Measurements from ENCODE around the gene PRSS21.
A peak's percentile ranks its signal among the peaks of the same experiment; 100 is the strongest.

PRSS21 gene

GRCh38 chr16:2848933-2849725 is 32.1 kb downstream of the PRSS21 start:
- H3K4me3 ChIP-seq = no peak overlapping the region
- H4K20me1 ChIP-seq = no peaks in the 10 kb centered on the region
- TF ChIP-seq Cebpa-rat (IDR thresholded peaks at IDR 0.05) = no peak
- no peak overlapping the region for H3K27ac ChIP-seq
- peaks cover 0 to 7% (median 0%) of the 10 kb centered on the region in 10 experiments; a peak in 1 of 20 replicates for H3K4me1 ChIP-seq
- H3K4me2 ChIP-seq = 0 out of 22 replicates have a peak overlapping the region, but pooled peaks of 1 of the 11 experiments have one; percentile 5
- peaks cover 0 to 13% (median 13%) of the 10 kb centered on the region in 11 experiments; a peak in 18 of 22 replicates for H3K9me3 ChIP-seq (replicated peaks in 1 of 11)
- H3K27me3 ChIP-seq = no peaks in the 10 kb centered on the region
- no peak overlapping the region for H3K9ac ChIP-seq
- H3K36me3 ChIP-seq = no peaks in the 10 kb centered on the region

DNA sequence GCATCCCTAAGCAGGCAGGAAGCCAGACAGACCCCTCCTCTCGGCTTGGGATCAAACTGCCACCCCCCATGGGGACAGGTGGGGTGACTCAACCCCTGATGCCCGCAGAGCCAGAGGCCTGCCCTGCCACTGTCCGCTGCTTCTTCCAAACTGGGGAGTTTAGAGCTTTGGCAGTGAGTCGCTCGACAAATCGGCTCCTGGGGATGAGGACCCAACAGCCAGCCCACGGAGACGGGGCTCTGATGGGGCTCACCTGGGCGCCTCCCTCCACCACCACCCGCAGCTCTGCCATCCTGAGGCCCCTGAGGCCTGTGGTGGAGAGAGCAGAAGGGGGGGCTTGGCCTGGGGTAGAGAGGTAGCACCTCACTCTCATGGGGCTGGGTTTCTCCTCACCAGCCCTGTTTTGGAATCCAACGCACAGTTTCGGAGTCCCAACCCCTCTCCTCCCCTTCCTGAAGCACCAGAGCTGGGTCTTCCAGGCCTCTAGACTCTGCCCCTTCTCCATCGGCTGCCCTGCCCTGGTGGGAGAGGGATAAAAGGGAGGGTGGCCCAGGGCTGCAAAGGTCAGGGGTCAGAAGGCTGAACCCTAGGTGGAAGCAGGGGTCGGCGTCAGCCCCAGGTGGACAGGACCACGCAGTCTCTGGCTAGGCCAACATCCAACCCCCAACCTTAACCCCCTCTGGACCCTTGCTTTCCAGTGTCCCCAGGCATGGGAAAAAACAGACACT is 35.1 kb downstream of the PRSS21 start:
- no peak for TF ChIP-seq Cebpa-rat (IDR thresholded peaks at IDR 0.05)
- Histone ChIP-seq H3K9me3 (replicated peaks in 1 of 11) (peaks cover 7 to 23% (median 20%) of the 10 kb centered on the region in 11 experiments; a peak in 20 of 22 replicates), H3K9ac (no peak overlapping the region), H3K36me3 (no peaks in the 10 kb centered on the region), H3K4me1 (peaks cover 0 to 3% (median under 1%) of the 10 kb centered on the region in 10 experiments; a peak in 3 of 20 replicates), H3K27ac (no peak overlapping the region), H3K27me3 (peaks cover 6 to 22% (median 14%) of the 10 kb centered on the region in 11 experiments), H4K20me1 (0 out of 22 replicates have a peak, but pooled peaks cover 0 to 3% (median 0%) of the 10 kb centered on the region in 11 experiments), H3K4me2 (no peak overlapping the region), H3K4me3 (no peak overlapping the region)

GRCh38 chr16:2852731-2853507 is 35.9 kb downstream of the PRSS21 start:
- peaks cover 7 to 23% (median 20%) of the 10 kb centered on the region in 11 experiments; a peak in 20 of 22 replicates for H3K9me3 ChIP-seq (replicated peaks in 1 of 11)
- H3K27me3 ChIP-seq = peaks cover 14 to 29% (median 21%) of the 10 kb centered on the region in 11 experiments
- no peaks in the 10 kb centered on the region for H3K36me3 ChIP-seq
- no peak overlapping the region for H3K4me2 ChIP-seq
- H3K9ac ChIP-seq = no peak overlapping the region
- H4K20me1 ChIP-seq = peaks cover 0 to 5% (median 0%) of the 10 kb centered on the region in 11 experiments; a peak in 1 of 22 replicates
- H3K4me3 ChIP-seq = no peak overlapping the region
- H3K4me1 ChIP-seq = peaks cover 0 to 10% (median 7%) of the 10 kb centered on the region in 10 experiments; a peak in 11 of 20 replicates
- no peak overlapping the region for H3K27ac ChIP-seq
- TF ChIP-seq Cebpa-rat (IDR thresholded peaks at IDR 0.05) = no peak

DNA sequence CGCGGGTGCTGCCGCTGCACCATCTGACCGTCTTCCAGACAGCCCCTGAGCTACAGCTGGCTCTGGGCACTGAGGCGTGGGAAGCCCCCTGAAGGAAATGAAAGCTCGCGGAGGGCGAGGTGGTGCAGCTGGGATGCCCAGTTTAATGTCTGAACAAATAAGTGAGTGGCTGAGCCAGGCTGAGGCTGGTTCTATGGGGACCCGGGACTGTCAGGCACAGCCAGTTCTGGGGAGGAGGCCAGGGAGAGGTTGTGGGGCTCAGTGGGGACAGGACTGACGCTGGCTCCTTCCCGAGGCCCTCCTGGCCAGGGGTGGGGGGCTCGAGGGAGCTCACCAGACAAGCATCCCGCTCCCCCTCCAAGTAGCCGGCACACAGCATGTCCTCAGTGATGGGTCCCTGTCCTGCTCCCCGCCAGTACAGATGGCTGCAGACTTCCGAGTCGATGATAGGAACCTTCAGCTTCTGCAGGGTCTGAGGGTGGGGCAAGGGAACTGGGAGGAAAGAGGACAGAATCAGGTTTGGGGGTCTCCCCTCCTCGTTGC is 36.6 kb downstream of the PRSS21 start:
- Histone ChIP-seq H3K9me3 (replicated peaks in 1 of 11) (peaks cover 7 to 23% (median 20%) of the 10 kb centered on the region in 11 experiments; a peak in 20 of 22 replicates), H4K20me1 (peaks cover 0 to 8% (median 0%) of the 10 kb centered on the region in 11 experiments; a peak in 2 of 22 replicates), H3K4me1 (peaks cover 6 to 17% (median 14%) of the 10 kb centered on the region in 10 experiments; a peak in 13 of 20 replicates), H3K27ac (no peak overlapping the region), H3K27me3 (peaks cover 21 to 36% (median 28%) of the 10 kb centered on the region in 11 experiments), H3K4me2 (no peak overlapping the region), H3K4me3 (no peak overlapping the region), H3K9ac (no peak overlapping the region), H3K36me3 (no peaks in the 10 kb centered on the region)
- TF ChIP-seq Cebpa-rat (IDR thresholded peaks at IDR 0.05) = no peak

DNA sequence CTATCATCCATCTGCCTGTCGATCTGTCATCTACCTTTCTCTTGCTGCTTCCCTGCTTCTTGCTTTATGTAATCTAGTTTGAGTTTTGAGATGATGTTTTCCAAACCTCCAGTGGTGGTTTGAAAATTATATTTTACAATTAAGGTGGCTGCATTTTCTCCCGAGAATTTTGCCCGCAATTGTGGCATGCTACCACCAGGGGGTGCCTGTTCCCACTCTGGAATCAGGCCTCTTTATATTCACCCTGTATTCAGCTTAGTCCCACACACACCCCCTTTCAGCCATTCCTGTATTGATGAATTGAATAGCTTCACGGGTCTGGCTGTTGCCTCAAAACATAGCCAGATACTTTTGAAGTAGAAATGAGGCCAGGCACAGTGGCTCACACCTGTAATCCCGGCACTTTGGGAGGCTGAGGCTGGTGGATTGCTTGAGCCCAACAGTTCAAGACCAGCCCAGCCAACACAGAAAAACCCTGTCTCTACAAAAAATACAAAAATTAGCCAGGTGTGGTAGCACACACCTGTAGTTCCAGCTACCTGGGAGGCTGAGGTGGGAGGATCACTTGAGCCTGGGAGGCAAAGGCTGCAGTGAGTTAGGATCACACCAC is 37.8 kb downstream of the PRSS21 start:
- Histone ChIP-seq H3K9ac (no peak overlapping the region), H3K27ac (no peak overlapping the region), H3K4me3 (no peak overlapping the region), H3K36me3 (no peaks in the 10 kb centered on the region), H3K4me1 (peaks cover 7 to 22% (median 14%) of the 10 kb centered on the region in 10 experiments; a peak in 13 of 20 replicates), H3K27me3 (peaks cover 33 to 48% (median 40%) of the 10 kb centered on the region in 11 experiments), H4K20me1 (peaks cover 0 to 8% (median 0%) of the 10 kb centered on the region in 11 experiments; a peak in 2 of 22 replicates), H3K9me3 (replicated peaks in 1 of 11) (peaks cover 12 to 28% (median 24%) of the 10 kb centered on the region in 11 experiments; a peak in 21 of 22 replicates), H3K4me2 (no peak overlapping the region)
- no peak for TF ChIP-seq Cebpa-rat (IDR thresholded peaks at IDR 0.05)

- Histone ChIP-seq H3K9me3 (replicated peaks in 1 of 11) (peaks cover 19 to 35% (median 31%) of the 10 kb centered on the region in 11 experiments), H3K9ac (no peak overlapping the region)
Observed at GRCh38 chr16:2855536-2855935, 38.5 kb downstream of the PRSS21 start.

GRCh38 chr16:2856061-2856670 is 39.1 kb downstream of the PRSS21 start:
- Histone ChIP-seq H3K27me3 (peaks cover 40 to 60% (median 52%) of the 10 kb centered on the region in 11 experiments), H3K4me2 (no peak overlapping the region), H3K4me1 (peaks cover 7 to 31% (median 17%) of the 10 kb centered on the region in 10 experiments; a peak in 14 of 20 replicates), H3K4me3 (no peak overlapping the region), H3K9me3 (replicated peaks in 1 of 11) (peaks cover 25 to 41% (median 38%) of the 10 kb centered on the region in 11 experiments), H4K20me1 (peaks cover 0 to 8% (median 0%) of the 10 kb centered on the region in 11 experiments; a peak in 2 of 22 replicates), H3K9ac (no peak overlapping the region), H3K36me3 (no peaks in the 10 kb centered on the region), H3K27ac (no peak overlapping the region)
- no peak for TF ChIP-seq Cebpa-rat (IDR thresholded peaks at IDR 0.05)

More at GRCh38 chr16:2855536-2855935, 38.5 kb downstream of the PRSS21 start:
- peaks cover 0 to 8% (median 0%) of the 10 kb centered on the region in 11 experiments; a peak in 2 of 22 replicates for H4K20me1 ChIP-seq
- no peak overlapping the region for H3K4me3 ChIP-seq
- H3K4me1 ChIP-seq = peaks cover 7 to 29% (median 17%) of the 10 kb centered on the region in 10 experiments; a peak in 14 of 20 replicates
- no peak overlapping the region for H3K4me2 ChIP-seq
- H3K27ac ChIP-seq = no peak overlapping the region
- peaks cover 40 to 56% (median 47%) of the 10 kb centered on the region in 11 experiments for H3K27me3 ChIP-seq
- TF ChIP-seq Cebpa-rat (IDR thresholded peaks at IDR 0.05) = no peak
- H3K36me3 ChIP-seq = no peaks in the 10 kb centered on the region
